ENCODE measurements around the gene KSR1. TPM values are rescaled to one million over a fixed set of nuclear protein-coding genes. Genes with fewer than 3 reads are reported as not detected.
A peak's percentile ranks its signal among the peaks of the same experiment; 100 is the strongest.
"Not testable (repeated sequence)": the region's sequence is repeated elsewhere in the genome, so short reads cannot be mapped to it uniquely, and the experiment has no call there.

KSR1 gene
- polyA plus RNA-seq (2013, experiment 1 of 2; ENCODE audit: insufficient read length), result 35.3 TPM
- 29.2 TPM for polyA plus RNA-seq (2013, experiment 2 of 2; ENCODE audit: insufficient read length)

DNA sequence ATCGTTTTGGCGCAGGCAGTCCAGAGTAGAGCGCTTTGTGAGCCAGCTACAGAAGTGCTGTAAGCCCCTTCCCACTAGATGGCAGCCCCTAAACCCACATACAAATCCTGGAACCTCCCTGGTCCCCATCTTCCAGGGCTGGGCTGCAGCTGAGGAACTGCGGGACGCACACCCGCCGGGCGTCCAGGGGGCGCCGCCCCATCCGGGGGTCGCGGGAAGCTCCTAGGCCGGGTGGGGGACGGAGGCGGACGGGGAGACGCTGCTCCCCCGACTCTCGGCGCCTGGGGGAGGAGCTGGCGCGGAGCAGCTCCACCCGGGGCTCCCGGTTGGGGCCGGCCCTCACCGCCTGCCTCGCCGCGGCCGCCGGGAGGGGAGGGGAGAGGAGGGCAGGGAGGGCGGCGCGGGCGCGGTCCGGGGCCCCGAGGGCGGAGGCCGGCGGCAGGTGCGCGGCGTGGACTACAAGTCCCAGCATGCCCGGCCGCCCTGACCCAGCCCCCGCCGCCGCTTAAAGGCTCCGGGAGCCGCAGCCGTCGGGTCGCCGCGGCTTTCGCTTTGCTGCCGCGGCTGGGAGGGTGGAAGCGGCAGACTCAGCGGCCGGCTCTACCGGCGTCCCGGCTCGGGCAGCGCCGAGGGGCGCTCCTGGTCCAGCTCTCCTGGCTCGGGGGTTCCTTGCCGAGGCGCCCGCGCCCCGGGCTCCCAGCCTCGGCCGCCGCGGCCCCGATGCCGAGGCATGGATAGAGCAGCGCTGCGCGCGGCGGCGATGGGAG, at the start of gene KSR1:
Gene KSR1, plus strand, starts transcription at position 535 of the 767 bp plus-strand sequence. Its CDS starts 196 bp downstream, at position 731.
- DNase-seq, result peak; percentile 72

DNA sequence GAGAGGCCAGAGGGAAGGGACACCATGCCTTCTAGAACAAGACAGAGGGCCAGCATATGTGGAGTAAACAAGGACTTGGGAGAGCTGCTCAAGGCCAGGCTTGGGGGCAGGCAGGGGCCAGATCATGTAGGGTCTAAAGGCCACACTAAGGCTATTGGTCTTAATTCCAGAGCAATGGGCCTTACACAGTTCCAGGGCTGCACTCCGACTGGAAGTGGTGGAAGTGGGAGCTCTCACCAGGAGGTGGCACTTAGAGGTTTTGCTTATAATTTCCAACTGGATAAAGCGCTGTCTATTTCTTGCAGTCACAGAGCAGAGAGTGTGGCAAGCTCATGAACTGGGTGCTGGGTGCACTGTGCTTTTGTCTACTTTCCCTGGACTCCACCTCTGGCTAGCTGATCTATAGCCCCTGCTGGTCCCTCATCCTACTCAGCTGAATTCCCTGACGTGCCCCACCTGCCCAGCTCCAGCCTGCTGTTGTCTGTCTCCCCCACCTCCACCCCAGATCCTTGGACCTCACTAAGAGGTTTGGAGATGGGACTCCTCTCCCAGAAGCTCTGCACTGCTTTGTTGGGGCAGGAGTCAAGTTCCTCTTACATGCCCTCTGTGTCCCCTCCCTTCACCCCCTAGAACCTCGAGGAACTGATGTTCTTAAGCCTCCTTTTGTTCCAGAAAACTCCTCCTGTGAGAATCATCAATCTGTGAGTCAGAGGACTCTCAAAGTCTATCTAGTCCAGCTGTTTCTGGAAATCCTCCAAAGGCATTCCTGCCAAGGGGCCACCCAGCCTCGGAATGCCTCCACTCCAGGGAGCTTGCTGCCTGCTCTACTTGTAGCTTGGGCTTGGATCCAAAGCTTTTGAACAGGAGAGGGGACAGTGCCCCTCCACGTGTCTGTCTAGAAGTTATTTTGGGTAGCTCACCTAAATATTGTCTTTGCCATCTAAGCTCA, 48.1 kb upstream of the KSR1 start:
- DNase-seq, result peak; percentile 75

DNA sequence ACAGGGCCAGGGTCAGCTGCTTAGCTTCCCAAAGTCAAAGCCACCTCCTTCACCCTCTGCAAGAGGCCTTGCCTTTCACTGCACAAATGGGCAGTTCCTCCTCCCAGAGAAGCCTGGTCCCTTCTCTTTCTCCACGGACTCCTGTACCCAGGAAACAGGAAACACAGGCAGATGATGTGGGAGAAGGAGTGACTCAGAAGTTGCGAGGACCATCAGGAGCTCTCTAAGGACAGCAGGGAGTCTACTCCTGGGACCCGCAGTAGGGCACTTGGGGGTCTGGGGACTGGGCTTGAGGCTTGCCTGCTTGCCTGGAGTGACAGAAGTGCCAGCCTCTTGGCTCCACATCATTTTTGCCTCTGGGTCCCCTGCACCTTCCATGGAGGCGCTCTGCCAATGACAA, 47.4 kb upstream of the KSR1 start:
- peak; percentile 14 for DNase-seq

DNA sequence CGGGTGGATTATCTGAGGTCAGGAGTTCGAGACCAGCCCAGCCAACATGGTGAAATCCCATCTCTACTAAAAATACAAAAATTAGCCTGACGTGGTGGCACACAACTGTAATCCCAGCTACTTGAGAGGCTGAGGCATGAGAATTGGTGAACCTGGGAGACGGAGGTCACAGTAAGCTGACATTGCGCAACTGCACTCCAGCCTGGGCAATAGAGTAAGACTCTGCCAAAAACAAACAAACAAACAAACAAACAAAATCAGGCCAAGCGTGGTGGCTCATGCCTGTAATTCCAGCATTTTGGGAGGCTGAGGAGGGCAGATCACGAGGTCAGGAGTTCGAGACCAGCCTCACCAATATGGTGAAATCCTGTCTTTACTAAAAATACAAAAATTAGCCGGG, 44.1 kb upstream of the KSR1 start:
- not testable (repeated sequence) for DNase-seq

DNA sequence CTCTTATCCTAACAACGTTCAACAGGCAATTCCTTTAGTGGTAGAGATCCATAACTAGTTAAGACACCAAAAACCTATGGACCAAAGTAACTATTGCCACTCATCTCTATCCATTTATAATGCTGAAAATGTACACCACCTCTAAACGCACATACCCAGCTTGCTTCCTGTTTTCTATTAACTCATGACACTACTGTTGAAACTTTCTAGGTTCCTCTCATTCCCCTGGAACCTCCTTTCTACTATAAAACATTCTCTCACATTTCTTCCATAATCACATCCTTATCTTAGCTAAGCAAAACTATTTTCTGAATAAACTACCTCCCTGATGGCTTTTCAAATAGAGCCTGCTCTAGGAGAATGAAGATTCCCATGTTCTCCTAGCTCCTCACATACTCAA, 42.9 kb upstream of the KSR1 start:
- no peak for DNase-seq

DNA sequence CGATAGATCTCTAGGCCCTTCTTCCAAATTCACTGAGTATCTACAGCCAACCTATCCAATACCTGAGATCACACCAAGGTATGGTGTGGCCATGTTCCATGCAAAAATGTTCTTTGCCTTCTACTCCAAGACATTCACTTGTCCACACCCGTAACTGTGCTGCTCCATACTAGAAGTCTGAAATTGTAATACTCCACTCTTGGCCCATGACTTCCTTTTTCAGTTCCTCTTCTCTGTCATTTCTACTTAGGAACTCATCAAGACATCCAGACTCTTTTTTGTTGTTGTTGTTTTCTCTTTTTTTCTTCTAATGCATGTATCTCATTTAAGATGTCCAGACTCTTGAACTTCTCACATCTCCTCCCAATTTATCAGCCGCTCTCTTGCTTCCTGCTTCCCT, 42.5 kb upstream of the KSR1 start:
- DNase-seq, result no peak

DNA sequence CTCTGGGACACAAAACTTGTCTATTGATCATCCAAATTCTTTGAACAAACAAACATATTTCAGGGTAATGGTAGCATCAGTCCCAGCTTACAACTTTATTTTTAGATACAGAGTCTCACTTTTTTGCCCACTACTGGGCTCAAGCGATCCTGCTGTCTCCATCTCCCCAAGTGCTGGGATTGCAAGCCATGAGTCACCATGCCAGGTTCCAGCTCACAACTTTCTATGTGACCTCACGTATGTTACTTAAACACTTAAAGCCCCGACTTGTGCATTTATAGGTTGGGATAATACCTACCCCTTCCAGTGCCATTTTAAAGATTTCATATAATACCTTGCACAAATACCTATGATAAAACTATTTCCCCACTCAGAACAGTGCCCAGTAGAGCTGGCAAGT, 42.0 kb upstream of the KSR1 start:
- no peak for DNase-seq

DNA sequence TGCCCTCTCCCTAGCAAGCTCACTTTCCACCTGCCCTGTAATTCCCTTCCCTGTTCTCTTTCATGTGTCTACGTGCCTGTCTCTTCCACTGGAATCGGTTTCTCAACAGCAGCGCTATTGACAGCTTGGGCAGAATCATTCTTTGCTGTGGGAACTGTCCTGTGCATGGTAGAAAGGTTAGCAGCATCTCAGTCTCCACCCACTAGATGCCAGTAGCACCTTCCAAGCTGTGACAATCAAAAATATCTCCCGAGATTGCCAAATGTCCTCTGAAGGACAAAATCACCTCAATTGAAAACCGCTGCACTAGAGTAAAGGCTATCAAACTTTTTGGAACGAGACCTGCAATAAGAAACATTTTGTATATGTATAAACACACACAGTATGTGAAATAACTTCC, 41.6 kb upstream of the KSR1 start:
- no peak for DNase-seq

DNA sequence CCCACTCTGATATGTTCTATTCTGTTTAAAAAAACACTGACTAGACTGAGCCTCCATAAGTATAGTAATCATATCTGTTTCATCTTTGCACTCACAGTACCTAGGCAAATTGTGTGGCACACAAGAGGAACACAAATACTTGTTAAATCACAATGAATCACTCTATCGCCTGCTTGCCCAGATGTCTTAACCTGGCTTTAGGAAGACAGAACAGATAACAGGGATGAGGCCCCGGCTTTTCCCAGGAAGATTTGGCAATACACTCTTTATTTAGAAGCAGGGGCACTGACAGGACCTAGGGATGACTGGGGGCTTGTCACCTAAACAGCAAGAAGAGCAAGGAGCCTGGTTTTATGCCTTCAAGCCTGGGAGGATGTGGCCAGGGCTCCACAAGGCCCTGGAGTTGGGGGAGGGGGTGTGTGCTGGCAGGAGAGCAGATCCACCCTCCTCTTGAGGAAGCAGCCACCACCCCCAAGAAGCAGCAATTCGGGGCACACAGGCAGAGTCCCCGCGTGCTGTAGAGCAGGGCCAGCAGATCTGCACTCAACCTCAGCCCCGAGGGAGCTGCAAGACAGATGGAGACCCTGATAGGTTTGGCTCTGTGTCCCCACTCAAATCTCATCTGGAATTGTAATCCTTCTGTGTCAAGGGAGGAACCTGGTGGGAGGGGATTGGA, 41.0 kb upstream of the KSR1 start:
- no peak for DNase-seq

DNA sequence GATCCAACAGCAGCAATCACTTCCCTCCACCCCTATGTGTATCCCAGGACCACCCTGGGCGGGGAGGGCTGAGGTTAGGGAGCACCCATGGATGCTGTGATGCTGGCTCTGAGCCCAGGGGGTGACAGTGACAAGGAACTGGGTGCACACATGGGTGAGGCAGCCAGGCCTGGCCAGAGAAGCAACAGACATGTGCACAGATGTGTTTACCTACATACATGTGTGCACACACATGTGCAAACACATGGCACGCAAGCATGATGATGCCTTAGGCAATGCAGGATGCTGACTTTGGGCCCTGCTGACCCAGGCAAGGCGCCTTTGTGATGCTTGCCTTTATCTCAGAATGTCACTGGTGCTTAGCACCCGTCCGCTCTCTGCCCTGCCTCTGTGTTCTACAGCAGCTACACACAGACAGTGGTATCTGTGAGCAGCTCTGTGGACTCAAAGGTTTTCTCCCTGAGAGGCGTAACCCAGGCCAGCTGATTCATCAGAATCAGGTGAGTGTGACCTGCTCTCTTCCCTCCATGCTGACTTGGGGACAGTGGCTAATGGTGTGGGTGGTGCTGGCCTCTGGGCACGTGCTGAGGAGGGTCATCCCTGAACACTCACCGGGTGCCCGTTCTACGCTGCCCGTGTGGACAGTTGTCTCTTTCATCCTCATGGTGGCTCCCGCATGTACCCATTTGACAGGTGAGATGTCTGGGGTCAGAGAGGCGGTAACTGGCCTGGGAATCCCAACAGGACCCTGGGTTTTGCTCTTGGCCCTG, 38.5 kb upstream of the KSR1 start:
- DNase-seq, result no peak

DNA sequence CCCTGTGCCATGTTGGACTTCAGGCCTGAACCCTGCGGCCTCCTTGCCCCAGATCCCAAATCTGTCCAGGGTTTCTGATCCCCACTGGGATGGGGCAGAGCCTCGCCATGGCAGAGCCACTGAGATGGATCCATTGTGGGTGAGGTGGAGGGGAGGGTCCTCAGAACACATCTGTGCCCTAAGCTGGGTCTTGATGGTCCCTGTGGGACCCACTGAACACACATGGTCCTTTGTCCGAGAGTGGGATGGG, 38.0 kb upstream of the KSR1 start:
- no peak for DNase-seq

DNA sequence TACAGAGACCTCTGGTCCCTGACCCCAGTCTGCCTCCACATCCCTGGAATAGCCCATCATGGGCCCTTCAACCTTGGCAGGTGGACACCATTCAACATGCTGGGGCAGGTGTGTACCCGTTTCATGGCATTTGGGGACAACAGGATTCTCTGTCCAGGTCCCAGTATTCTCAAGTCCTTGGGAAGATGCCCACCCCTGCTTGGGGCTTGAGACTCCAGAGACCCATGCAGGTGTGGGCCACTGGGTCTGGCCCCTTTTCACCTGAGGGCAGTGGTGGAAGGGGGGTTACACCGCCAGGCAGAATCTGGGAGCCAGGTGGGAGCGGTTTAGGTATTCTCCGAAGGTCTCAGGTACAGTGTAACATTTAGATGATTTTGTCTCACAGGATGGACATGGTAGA, 37.1 kb upstream of the KSR1 start:
- DNase-seq, result no peak

DNA sequence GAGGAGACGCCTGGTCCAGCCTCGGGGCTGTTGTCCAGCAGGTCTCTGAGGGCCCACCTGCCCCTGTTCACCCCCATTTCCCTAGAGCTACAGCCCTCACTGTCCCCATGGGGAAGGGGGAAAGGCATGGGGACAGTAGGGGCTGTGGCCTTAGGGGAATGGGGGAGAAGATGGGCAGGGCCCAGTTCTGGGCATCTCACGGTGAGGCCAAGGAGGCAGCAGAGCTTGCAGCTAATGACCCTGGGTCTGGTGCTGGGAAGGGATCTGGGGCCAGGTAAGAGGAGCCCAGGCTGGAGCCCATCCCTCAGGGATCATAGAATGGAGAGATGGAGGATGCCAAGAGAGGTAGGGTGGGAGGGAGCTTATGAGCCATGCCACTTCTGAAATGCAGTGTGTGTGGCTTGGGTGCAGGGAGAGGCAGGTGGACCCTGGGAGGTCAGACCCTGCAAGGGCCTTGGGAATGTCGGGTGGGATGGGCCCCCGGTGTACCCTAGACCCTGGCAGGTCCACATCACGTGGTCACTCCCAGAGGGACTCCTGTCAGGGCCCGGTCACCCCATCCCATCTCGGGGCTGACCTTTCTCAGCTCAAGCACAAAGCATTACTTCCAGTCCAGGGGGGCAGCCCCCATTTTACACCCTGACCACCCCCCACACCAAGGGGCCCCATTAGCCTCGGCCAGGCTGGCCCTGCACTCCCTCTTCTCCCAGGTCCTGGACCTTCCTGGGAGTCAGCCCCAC, 35.9 kb upstream of the KSR1 start:
- DNase-seq, result no peak

DNA sequence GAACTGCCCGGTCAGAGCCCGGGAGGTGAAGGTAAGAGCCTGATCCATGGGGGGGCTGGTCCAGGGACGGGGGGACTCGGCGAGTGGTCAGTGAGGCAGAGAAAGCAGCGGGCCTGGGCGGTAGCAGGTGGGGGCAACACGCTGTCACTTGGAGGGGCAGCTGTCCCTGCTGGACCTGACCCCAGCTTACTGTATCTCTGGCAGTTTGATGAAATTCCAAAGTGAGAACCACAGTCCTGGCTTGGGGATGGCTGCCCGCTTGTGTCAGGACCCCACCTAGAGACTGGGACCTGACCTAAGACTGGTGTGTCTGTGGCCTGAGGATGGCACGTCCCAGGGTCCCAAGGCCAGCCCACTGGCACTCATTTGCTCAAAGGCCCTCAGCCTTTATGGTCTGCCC, 35.1 kb upstream of the KSR1 start:
- no peak for DNase-seq

DNA sequence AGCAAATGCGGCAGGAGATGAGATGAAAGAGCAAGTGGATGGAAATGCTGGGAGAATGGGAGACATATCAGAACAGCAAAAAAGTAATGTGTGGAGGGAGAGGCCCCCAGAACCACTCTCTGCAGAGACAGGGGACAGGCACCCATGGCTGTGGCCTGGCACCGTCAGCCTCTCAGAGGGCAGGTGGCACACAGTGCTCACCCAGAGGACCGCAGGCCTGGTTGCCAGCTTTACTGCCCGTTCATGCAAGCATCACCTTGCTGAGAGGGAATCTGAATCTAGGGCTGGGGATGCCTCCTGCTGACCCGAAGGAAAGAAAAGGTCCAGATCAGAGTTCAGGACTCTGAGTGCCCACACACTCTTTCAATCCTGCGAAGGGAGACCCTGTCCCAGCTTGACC, 34.6 kb upstream of the KSR1 start:
- DNase-seq, result not testable (repeated sequence)

DNA sequence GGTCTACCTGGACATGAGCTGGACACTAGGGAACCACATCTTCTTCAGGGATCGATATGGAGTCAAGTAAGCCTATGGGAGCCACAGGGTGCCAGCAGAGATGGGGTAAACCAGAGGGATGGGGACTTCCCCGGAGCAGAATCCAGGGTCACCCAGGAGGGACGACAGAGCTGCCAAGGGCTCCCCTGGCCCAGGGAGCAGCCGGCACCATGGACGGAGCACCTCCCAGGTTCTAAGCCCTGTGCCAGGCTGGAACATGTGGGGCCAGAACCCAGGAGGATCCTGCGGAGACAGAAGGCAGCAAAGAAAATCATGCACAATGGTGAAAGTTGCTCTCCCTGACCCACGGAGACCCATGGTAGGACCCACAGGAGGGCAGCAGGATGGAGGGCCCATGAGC, 33.6 kb upstream of the KSR1 start:
- DNase-seq, result no peak

DNA sequence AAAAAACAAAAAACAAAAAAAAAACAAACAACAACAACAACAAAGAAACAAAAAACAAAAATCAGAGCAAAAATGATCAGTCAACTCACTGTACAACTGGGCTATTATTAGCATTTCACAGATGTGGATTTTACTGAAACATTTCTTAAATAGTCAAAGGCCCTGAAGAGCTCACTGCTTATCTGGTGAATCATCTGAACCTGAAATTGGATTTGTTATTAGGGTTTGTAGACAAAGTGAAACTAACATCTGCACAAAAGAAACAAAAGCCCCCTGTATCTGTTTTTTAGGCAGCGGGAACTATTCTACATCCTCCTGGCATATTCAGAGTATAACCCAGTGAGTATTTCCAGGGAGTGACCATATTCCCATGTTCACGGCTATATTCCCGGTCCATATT, 32.6 kb upstream of the KSR1 start:
- no peak for DNase-seq

DNA sequence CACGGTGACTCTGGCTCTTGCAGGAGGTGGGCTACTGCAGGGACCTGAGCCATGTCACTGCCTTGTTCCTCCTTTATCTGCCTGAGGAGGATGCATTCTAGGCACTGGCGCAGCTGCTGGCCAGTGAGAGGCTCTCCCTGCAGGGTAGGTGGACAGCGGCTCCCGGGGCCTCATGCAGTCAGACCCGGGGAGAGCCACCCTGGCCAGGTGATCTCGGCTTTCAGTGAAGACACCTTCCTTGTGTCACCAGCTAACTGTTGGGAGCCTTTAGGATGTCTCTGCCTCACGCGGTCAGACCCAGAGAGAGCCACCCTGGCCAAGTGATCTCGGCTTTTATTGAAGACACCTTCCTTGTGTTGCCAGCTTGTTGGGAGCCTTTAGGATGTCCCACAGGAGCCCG, 31.7 kb upstream of the KSR1 start:
- no peak for DNase-seq

DNA sequence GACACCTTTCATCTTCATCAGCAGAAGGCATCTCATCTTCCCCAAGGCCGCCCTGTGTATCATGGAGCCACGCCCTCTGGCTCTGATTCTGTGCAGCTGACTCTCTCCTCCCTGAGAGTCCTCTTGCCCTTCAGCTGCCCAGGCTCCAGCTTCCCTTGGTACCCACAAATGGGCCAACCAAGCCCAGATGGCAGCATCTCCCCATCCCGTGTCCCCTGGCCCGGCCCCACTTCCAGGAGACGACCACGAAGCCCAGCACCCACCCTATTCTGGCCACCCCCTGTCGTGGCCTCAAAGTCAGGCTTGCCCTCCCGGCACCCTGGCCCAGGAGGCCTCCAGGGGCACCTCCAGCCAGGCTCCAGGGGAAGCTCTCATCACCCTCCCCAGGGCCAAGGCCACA, 31.3 kb upstream of the KSR1 start:
- no peak for DNase-seq

DNA sequence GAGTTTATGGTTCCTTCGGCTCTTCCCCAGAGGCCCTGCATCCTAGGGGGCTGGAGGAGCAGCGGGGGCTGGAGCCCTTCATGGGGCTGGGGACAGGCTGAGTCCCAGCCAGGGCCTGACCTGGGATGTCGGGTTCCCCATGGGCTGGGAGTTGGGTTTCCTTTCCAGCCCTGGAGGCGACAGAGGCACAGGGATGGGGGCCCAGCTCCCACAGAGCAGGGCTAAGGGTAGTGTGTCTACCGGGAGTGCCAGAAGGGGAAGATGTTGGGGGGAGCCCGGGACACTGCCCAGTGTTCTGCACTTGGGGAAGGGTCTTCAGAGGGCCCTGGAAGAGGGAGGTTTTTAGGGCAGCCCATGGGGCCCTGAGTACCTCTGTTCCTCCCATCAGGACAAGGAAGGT, 30.7 kb upstream of the KSR1 start:
- DNase-seq, result not testable (repeated sequence)

DNA sequence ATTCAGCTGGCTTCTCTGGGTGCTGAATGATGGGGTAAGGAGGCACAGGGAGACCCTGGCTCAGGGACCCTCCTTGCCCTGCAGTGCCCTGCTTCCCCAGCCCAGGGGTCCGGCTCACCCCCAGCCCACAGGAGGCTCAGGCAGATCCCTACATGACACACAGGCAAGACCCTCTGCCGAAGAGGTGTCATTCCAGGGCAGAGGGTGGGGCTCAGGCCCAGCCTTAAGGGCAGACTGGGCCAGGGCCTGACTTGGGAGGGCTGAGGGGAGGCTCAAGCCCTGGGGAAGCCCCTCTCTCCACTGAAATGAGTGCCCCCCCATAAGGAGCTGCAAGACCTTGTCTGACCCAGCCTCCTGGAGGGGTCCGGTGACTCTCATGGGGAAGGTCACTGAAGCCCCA, 30.3 kb upstream of the KSR1 start:
- DNase-seq, result no peak

DNA sequence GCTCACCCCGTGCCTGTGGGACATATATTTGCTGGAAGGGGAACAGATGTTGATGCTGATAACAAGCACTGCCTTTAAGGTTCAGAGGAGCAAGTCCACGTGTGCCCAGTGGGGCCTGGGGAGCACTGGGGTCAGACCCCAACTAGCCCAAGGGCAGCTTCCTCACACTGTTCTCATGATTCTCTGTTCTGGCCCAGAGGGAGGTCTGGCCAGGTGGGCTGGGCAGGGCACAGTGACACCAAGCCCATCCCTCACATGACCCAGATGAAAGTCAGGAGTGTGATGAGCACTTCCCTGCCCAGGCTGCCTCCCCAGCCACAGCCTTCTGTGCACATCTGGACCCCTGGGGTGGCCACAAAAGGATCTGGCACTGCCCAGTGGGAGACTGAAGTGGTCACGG, 29.8 kb upstream of the KSR1 start:
- DNase-seq, result not testable (repeated sequence)

Measured in fibroblast of skin of abdomen (primary cell).